WTC11 (cell line): ENCODE data around the gene EFCAB5. TPM values are rescaled to one million over a fixed set of nuclear protein-coding genes. Genes with fewer than 3 reads are reported as not detected.
"Not testable (repeated sequence)": the region's sequence is repeated elsewhere in the genome, so short reads cannot be mapped to it uniquely, and the experiment has no call there.

Experiments used
- ATAC-seq: fragments of 200-7000 bp; cut with Tn5 transposase; 2 replicates; pipeline ENCODE4 v1.10.0; 2021; ENCODE audit warnings: mild to moderate bottlenecking, moderate library complexity
- CTCF ChIA-PET: fragments of 300-600 bp; sonication (Branson Sonifier 250); formaldehyde crosslinking; loops from one replicate; lab custom pipeline; 2021; ENCODE audit warnings: antibody characterized with exemption; lab: Charles Lee
- POLR2A ChIA-PET: fragments of 350-600 bp; sonication (Branson Sonifier 250); formaldehyde crosslinking; loops from one replicate; lab custom pipeline; 2021; ENCODE audit warnings: antibody characterized with exemption; lab: Charles Lee
- DNase-seq: peaks from one replicate; pipeline ENCODE4 v3.0.0; 2021; ENCODE audit warnings: low spot score
- H3K27ac Mint-ChIP-seq: 2 replicates; pipeline ENCODE4 v1.8.0; 2021; ENCODE audit warnings: mixed read lengths
- H3K27me3 Mint-ChIP-seq: 2 replicates; pipeline ENCODE4 v1.8.0; 2021; ENCODE audit warnings: low read depth, mild to moderate bottlenecking, moderate library complexity, mixed read lengths
- H3K36me3 Mint-ChIP-seq: 2 replicates; pipeline ENCODE4 v1.8.0; 2021; ENCODE audit warnings: mixed read lengths
- H3K4me1 Mint-ChIP-seq: 2 replicates; pipeline ENCODE4 v1.8.0; 2022; ENCODE audit warnings: mixed read lengths
- H3K4me3 Mint-ChIP-seq: 2 replicates; pipeline ENCODE4 v1.8.0; 2021; ENCODE audit warnings: mild to moderate bottlenecking, moderate library complexity, mixed read lengths
- H3K9me3 Mint-ChIP-seq: 2 replicates; pipeline ENCODE4 v1.8.0; 2021; ENCODE audit warnings: mixed read lengths
- FOXK1 ChIP-seq: sonication (generic); formaldehyde crosslinking; IDR thresholded peaks from 2 replicates; pipeline ENCODE4 v1.8.0; 2022; ENCODE audit warnings: mild to moderate bottlenecking, moderate library complexity, missing genetic modification reagents
- FOXP4 ChIP-seq: sonication (generic); formaldehyde crosslinking; IDR thresholded peaks from 2 replicates; pipeline ENCODE4 v1.8.0; 2022; ENCODE audit warnings: mild to moderate bottlenecking, missing genetic modification reagents
- JUN ChIP-seq: sonication (generic); formaldehyde crosslinking; IDR thresholded peaks from 2 replicates; pipeline ENCODE4 v1.8.0; 2023; ENCODE audit warnings: mild to moderate bottlenecking, missing genetic modification reagents
- TP53 ChIP-seq: sonication (generic); formaldehyde crosslinking; IDR thresholded peaks from 2 replicates; pipeline ENCODE4 v1.8.1; 2023; ENCODE audit warnings: mild to moderate bottlenecking, missing genetic modification reagents
- ZNF138 ChIP-seq: sonication (generic); formaldehyde crosslinking; conservative IDR thresholded peaks from 2 replicates; pipeline ENCODE4 v1.8.1; 2022; ENCODE audit warnings: mild to moderate bottlenecking, moderate library complexity, missing genetic modification reagents
- ZNF396 ChIP-seq: fragments of 250-450 bp; sonication (Bioruptor Pico); IDR thresholded peaks from 2 replicates; pipeline ENCODE4 v1.8.0; 2021; ENCODE audit warnings: mild to moderate bottlenecking, moderate library complexity, borderline replicate concordance
- ZNF423 ChIP-seq: fragments of 250-450 bp; sonication (Bioruptor Pico); IDR thresholded peaks from 2 replicates; pipeline ENCODE4 v2.1.2; 2022; ENCODE audit warnings: mild to moderate bottlenecking, moderate library complexity
- total RNA-seq: library from RNA; stranded (reverse); gene quantifications from 3 replicates; pipeline ENCODE4 v1.2.3, GENCODE V29; 2021
- TF ChIP-seq, protein P1 (sequence below): sonication (generic); formaldehyde crosslinking; IDR thresholded peaks from 2 replicates; pipeline ENCODE4 v1.8.0; 2023; ENCODE audit warnings: mild to moderate bottlenecking, missing genetic modification reagents
- TF ChIP-seq, protein P2 (sequence below): sonication (generic); formaldehyde crosslinking; IDR thresholded peaks from 2 replicates; pipeline ENCODE4 v1.8.1; 2023; ENCODE audit warnings: mild to moderate bottlenecking, missing genetic modification reagents
- TF ChIP-seq, protein P3 (sequence below): sonication (generic); formaldehyde crosslinking; IDR thresholded peaks from 2 replicates; pipeline ENCODE4 v1.8.0; 2022; ENCODE audit warnings: missing genetic modification reagents

Gene EFCAB5
- total RNA-seq, 1 experiment from 2014 or later, result 0.59 TPM

DNA sequence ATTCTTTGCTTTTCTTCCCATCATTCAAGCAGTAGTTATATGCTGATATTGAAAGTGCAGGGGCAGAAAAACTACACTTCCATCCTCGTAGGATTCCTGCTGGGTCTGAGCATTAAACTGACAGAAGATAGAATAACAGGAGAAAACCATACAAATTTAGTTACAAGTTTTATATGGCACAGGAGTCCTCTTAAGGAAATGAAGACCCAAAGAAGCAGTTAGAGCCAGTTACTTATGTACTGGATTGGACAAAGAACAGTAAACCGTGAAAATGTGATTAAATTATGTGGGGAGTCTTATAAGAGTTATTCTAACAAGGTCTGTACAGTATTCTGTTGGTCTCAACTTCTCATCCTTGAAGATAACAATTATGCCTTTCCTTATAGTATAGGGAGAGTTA is 93.9 kb downstream of the EFCAB5 start (continued):
- TF ChIP-seq, protein P1, sequence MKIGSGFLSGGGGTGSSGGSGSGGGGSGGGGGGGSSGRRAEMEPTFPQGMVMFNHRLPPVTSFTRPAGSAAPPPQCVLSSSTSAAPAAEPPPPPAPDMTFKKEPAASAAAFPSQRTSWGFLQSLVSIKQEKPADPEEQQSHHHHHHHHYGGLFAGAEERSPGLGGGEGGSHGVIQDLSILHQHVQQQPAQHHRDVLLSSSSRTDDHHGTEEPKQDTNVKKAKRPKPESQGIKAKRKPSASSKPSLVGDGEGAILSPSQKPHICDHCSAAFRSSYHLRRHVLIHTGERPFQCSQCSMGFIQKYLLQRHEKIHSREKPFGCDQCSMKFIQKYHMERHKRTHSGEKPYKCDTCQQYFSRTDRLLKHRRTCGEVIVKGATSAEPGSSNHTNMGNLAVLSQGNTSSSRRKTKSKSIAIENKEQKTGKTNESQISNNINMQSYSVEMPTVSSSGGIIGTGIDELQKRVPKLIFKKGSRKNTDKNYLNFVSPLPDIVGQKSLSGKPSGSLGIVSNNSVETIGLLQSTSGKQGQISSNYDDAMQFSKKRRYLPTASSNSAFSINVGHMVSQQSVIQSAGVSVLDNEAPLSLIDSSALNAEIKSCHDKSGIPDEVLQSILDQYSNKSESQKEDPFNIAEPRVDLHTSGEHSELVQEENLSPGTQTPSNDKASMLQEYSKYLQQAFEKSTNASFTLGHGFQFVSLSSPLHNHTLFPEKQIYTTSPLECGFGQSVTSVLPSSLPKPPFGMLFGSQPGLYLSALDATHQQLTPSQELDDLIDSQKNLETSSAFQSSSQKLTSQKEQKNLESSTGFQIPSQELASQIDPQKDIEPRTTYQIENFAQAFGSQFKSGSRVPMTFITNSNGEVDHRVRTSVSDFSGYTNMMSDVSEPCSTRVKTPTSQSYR (CRISPR knock-in tag), result no peak
- TF ChIP-seq FOXP4 (CRISPR knock-in tag), result no peak

DNA sequence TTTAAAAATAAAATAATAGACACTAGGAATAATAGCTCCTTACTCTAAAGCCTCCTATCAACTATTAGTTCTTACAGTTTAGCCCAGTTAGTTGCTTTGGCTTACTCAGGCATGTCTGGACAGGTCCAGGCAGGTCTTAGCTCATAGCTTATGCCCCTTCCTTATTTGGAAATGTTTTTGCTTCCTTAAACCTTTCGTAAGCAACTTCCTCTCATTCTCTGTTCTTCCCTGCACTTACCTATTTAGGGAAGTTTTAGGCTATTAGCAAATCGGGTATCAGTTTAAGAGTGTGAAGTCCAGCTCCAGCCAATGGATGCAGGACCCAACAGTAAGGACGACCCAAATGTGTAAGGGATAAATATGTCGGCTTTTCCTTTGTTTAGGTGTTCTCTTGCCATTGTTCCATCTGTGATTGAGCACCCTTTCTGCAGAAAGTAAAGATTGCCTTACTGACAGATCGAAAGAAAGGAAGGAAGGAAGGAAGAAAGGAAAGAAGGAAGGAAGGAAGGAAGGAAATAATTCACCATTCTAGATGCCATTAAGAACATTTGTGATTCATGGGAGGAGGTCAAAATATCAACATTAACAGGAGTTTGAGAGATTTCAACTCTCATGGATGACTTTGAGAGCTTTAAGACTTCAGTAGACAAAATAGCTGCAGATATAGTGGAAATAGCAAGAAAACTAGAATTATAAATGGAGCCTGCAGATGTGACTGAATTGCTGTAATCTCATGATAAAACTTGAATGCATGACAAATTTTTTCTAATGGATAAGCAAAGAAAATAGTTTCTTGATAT is 99.5 kb downstream of the EFCAB5 start:
- POLR2A ChIA-PET, DNase-seq: not testable (repeated sequence)

GRCh38 chr17:30041551-30041950 is 100.1 kb downstream of the EFCAB5 start:
- ATAC-seq (no peak), DNase-seq (no peak)
- Mint-ChIP-seq H3K4me3 (no peak overlapping the region), H3K4me1 (peaks cover 3% of the 10 kb centered on the region), H3K9me3 (peaks cover 34% of the 10 kb centered on the region), H3K27me3 (peaks cover 9% of the 10 kb centered on the region), H3K27ac (no peak overlapping the region), H3K36me3 (peaks cover 19% of the 10 kb centered on the region)
- TF ChIP-seq JUN (CRISPR knock-in tag) (no peak), ZNF396 (CRISPR knock-in tag) (no peak), FOXK1 (CRISPR knock-in tag) (no peak), ZNF423 (no peak), ZNF138 (CRISPR knock-in tag) (no peak)
- TF ChIP-seq, protein P2, sequence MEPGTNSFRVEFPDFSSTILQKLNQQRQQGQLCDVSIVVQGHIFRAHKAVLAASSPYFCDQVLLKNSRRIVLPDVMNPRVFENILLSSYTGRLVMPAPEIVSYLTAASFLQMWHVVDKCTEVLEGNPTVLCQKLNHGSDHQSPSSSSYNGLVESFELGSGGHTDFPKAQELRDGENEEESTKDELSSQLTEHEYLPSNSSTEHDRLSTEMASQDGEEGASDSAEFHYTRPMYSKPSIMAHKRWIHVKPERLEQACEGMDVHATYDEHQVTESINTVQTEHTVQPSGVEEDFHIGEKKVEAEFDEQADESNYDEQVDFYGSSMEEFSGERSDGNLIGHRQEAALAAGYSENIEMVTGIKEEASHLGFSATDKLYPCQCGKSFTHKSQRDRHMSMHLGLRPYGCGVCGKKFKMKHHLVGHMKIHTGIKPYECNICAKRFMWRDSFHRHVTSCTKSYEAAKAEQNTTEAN (CRISPR knock-in tag), result no peak
- TF ChIP-seq, protein P3, sequence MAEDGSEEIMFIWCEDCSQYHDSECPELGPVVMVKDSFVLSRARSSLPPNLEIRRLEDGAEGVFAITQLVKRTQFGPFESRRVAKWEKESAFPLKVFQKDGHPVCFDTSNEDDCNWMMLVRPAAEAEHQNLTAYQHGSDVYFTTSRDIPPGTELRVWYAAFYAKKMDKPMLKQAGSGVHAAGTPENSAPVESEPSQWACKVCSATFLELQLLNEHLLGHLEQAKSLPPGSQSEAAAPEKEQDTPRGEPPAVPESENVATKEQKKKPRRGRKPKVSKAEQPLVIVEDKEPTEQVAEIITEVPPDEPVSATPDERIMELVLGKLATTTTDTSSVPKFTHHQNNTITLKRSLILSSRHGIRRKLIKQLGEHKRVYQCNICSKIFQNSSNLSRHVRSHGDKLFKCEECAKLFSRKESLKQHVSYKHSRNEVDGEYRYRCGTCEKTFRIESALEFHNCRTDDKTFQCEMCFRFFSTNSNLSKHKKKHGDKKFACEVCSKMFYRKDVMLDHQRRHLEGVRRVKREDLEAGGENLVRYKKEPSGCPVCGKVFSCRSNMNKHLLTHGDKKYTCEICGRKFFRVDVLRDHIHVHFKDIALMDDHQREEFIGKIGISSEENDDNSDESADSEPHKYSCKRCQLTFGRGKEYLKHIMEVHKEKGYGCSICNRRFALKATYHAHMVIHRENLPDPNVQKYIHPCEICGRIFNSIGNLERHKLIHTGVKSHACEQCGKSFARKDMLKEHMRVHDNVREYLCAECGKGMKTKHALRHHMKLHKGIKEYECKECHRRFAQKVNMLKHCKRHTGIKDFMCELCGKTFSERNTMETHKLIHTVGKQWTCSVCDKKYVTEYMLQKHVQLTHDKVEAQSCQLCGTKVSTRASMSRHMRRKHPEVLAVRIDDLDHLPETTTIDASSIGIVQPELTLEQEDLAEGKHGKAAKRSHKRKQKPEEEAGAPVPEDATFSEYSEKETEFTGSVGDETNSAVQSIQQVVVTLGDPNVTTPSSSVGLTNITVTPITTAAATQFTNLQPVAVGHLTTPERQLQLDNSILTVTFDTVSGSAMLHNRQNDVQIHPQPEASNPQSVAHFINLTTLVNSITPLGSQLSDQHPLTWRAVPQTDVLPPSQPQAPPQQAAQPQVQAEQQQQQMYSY (CRISPR knock-in tag), result no peak
- POLR2A ChIA-PET, result no interaction called here
- CTCF ChIA-PET, result interaction anchor here (0.5 to 2.2 kb wide), 2 partner anchors 52 to 1079 kb away, joined by 4 to 8 read pairs; no protein-coding TSS in a partner anchor

More for the DNA sequence above, 99.5 kb downstream of the EFCAB5 start:
- Mint-ChIP-seq H3K36me3 (peaks cover 19% of the 10 kb centered on the region), H3K27ac (peak overlapping the region; percentile 10), H3K9me3 (peaks cover 34% of the 10 kb centered on the region)
- H3K4me3 Mint-ChIP-seq, H3K4me1 Mint-ChIP-seq, ATAC-seq, H3K27me3 Mint-ChIP-seq: not testable (repeated sequence)
- CTCF ChIA-PET, result interaction anchor here (0.9 to 2.2 kb wide), 3 partner anchors 52 to 401 kb away, joined by 3 to 8 read pairs (median 4); no protein-coding TSS in a partner anchor
- 0 out of 2 replicates have a peak, but pooled peaks have one; percentile 56 for TF ChIP-seq TP53
